ENCODE results near the gene PPP1R12C.

The PPP1R12C gene

DNA sequence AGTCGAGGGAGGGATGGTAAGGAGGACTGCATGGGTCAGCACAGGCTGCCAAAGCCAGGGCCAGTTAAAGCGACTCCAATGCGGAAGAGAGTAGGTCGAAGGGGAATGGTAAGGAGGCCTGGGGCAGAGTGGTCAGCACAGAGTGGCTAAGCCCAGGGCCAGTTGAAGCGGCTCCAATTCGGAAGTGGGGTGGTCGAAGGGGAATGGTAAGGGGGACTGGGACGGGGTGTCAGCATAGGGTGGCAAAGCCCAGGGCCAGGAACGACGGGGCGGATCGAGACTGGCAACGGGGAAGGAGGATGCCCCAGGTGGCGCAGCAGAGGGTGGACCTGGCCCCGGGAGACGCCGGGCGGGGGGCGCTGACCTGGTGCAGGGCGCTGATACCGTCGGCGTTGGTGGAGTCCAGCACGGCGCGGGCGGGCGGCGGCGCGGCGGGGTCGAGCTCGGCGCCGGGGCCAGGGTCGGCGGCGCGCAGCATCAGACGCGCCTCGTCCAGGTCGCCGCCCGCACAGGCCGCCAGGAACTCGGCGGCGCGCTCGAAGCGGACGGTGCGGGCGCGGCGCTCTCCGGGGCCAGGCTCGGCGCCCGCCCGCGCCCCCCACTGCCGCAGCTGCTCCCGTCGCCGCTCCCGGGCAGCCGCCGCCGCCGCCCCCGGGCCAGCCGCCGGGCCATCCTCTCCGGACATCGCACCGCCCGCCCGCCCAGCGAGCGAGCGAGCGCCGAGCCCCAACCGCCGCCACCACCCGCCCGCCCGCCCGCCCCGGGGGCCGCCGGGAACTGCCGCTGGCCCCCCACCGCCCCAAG is at the start of gene PPP1R12C:
Gene PPP1R12C (minus strand): TSS at position 779 of the 804 bp plus-strand sequence. CDS start 94 bp downstream, at position 685.
- TF ChIP-seq, protein P1, sequence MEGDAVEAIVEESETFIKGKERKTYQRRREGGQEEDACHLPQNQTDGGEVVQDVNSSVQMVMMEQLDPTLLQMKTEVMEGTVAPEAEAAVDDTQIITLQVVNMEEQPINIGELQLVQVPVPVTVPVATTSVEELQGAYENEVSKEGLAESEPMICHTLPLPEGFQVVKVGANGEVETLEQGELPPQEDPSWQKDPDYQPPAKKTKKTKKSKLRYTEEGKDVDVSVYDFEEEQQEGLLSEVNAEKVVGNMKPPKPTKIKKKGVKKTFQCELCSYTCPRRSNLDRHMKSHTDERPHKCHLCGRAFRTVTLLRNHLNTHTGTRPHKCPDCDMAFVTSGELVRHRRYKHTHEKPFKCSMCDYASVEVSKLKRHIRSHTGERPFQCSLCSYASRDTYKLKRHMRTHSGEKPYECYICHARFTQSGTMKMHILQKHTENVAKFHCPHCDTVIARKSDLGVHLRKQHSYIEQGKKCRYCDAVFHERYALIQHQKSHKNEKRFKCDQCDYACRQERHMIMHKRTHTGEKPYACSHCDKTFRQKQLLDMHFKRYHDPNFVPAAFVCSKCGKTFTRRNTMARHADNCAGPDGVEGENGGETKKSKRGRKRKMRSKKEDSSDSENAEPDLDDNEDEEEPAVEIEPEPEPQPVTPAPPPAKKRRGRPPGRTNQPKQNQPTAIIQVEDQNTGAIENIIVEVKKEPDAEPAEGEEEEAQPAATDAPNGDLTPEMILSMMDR (IDR thresholded peaks at IDR 0.05; ENCODE audit: low read depth, low read length): no peak
- in situ Hi-C loops (cut with HindIII; ENCODE audit: low sequenced_read_pairs): no loop called here
- DNase-seq (ENCODE audit: low read depth, low spot score): no peak
- peak within 1 kb of the TSS; percentile 81 for H3K4me3 ChIP-seq (ENCODE audit: low read depth, low read length)

DNA sequence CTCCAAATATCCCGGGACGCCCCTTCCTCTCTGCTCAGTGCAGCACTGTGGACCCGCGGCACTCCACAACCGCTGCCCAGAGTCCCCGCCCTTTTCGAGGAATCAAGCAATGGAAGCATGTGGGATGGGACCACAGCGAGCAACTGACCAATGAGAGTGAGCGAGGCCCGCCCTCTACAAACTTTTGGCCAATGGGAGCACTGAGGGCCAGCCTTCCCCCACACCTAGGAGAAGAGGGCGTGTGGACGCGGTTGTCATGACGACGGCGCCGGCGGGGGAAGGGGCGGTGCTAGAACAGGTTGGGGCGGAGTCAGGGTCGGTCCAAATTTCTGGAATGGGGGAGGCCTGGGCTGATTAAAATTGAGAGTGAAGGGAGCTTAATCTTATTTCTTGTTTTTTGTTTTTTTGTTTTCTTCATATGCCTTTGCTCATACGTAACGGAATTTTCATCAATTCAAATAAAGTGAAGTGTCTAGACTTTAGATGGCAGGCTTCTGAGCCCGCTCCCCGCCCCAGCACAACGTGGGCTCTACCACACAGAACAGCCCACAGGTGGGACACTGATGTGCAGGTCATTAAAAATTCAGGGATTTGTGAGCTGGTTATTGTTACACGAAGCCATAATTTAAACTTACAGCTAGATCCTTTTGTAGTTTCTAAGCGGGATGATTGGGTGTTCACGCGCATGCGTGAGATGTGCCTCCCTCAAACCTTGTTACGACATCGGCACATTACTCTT is 49.3 kb upstream of the PPP1R12C start, which contains the start of gene DNAAF3:
Gene DNAAF3 (minus strand): TSS at position 84 of the 739 bp plus-strand sequence. CDS start 200 bp downstream, outside the sequence.
- in situ Hi-C loops (cut with HindIII; ENCODE audit: low sequenced_read_pairs): no loop called here
- peak; percentile 98 for DNase-seq (ENCODE audit: low read depth, low spot score)
- TF ChIP-seq, protein P1 (IDR thresholded peaks at IDR 0.05; ENCODE audit: low read depth, low read length): no peak
- peak within 1 kb of the TSS; percentile 51 for H3K4me3 ChIP-seq (ENCODE audit: low read depth, low read length)

DNA sequence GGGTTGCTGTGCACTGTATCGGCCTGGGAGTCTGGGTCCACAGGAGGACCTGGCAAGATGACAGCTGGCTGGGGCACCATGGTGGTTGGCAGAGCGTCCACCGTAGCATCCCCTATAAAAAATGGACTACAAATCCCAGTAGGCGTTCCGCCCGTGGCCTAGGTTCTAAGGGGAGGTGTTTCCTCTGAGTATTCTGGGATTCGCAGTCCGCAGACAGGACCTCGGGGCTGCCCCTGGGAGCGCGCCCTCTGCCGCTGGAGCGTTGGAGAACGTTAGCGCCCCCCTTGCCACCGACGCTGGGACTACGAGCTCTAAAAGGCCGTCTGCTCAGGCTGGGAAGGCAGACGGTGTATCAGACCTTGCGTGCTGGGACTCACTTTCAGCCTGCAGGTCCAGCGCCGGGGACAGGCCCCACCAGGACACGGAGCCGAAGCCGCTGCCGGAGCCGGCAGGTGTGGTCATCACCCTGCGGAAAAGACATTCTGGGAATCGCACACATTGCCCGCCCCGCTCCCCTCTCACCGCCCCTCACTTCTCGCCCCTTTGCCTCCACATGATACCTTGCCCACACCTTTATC is 48.6 kb upstream of the PPP1R12C start:
- H3K4me3 ChIP-seq (ENCODE audit: low read depth, low read length): peak overlapping the region; percentile 51
- TF ChIP-seq, protein P1 (IDR thresholded peaks at IDR 0.05; ENCODE audit: low read depth, low read length): peak; percentile 79
- in situ Hi-C loops (cut with HindIII; ENCODE audit: low sequenced_read_pairs): no loop called here
- DNase-seq (ENCODE audit: low read depth, low spot score): peak; percentile 82

DNA sequence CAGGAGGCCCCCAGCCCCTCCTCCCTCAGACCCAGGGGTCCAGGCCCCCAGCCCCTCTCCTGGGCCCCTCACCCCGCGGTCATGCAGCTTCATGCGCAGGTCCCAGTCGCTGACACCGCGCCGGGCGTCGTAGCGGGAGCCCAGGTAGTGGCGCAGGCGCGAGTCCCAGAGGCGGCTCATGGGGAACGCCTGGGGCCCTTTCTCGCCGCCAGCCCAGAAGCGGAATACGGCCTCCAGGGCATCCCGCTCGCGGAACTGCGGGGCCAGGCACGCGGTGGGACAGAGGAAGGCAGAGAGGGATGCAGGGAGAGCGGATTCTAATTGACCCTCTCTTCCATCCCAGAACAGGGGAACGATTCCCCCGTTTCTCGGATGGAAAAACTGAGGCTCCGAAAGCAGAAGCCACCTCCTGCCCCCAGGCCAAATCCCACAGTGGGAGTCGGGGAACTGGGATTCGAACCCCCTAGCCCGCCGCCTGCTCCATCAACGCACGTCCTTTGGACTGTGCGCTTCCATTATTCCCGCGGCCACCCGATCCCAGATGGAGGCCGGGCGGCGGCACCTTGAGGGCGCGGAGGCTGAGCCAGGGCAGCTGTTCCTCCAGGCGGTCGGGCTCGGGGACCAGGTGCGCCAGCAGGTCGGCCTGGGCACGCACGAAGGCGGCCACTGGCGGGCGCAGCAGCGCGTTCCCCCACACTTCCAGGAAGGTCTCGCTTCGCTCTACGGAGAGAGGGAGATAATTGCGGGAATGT is 44.3 kb upstream of the PPP1R12C start:
- in situ Hi-C loops (cut with HindIII; ENCODE audit: low sequenced_read_pairs): no loop called here
- TF ChIP-seq, protein P1 (IDR thresholded peaks at IDR 0.05; ENCODE audit: low read depth, low read length): no peak
- no peak overlapping the region for H3K4me3 ChIP-seq (ENCODE audit: low read depth, low read length)
- DNase-seq (ENCODE audit: low read depth, low spot score): no peak

DNA sequence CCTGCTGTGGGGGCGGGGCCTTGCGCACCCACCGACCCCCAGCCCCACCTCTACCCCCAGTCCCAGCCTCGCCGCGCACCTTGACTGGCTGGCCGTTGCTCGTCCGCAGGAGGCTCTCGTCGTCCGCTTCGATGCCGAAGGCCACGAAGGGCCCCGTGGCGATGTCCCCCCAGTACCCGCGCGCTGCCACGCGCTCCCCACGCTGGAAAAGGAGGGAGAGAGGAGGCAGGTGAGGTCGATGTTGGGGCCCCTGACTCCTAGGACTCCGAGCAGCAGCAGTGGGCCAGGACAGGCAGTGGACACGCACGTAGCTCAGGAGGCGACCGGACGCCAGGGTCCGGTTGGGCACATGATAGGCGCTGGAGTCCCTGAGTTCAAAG is 43.5 kb upstream of the PPP1R12C start:
- in situ Hi-C loops (cut with HindIII; ENCODE audit: low sequenced_read_pairs): no loop called here
- no peak overlapping the region for H3K4me3 ChIP-seq (ENCODE audit: low read depth, low read length)
- no peak for DNase-seq (ENCODE audit: low read depth, low spot score)
- TF ChIP-seq, protein P1 (IDR thresholded peaks at IDR 0.05; ENCODE audit: low read depth, low read length): no peak

All from astrocyte of the spinal cord (primary cell).